H1 (cell line): ENCODE data around the gene IDH2. TPM values are rescaled to one million over a fixed set of nuclear protein-coding genes. Genes with fewer than 3 reads are reported as not detected.

ENCODE experiments used
- BACH1 ChIP-seq: IDR thresholded peaks from 2 replicates; pipeline ENCODE4 v1.6.1; 2012; ENCODE audit warnings: low read length, improper control_type of control experiment
- BCL11A ChIP-seq, 2 experiments: IDR thresholded peaks; one replicate each; pipeline ENCODE4 v1.6.1; 2011; ENCODE audit warnings: low read depth in 2 of 2, low read length in 2 of 2, mild to moderate bottlenecking in 2 of 2
- EZH2 ChIP-seq: fragments of 200-600 bp; sonication (generic); IDR thresholded peaks from 2 replicates; pipeline ENCODE4 v1.7.1; 2012; ENCODE audit warnings: low read depth, mild to moderate bottlenecking, moderate library complexity, low read length, inconsistent platforms; ENCODE audit not compliant: severe bottlenecking
- HDAC2 ChIP-seq, 2 experiments: fragments of 300-600 bp in 1 of 2; sonication (generic) in 1 of 2; IDR thresholded peaks; 2 replicates each; pipeline ENCODE4 v1.6.1; 2011 to 2012; ENCODE audit warnings: low read depth in 2 of 2, low read length in 2 of 2, mild to moderate bottlenecking in 2 of 2, moderate library complexity in 2 of 2, borderline replicate concordance in 1 of 2, inconsistent platforms in 1 of 2
- polyA plus RNA-seq, 7 experiments: library from polyadenylated mRNA; depleted of rRNA in 3 of 7; stranded (reverse) in 5 of 7; unstranded in 2 of 7; fragments of >200 nt in 5 of 7; fragments of 200-250 nt in 2 of 7; gene quantifications; 1 replicate in 5 of 7; 2 replicates in 1 of 7; 4 replicates in 1 of 7; pipeline versions ENCODE4 v1.2.1 to v1.2.3, GENCODE V29; 2011 to 2013; ENCODE audit warnings: missing spikeins in 2 of 7, mixed read lengths in 2 of 7
- total RNA-seq: library from RNA; stranded (reverse); fragmentation: NEBNext Ultra II Directional; extraction: Animal tissue kit (Norgen Biotek cat#: 25700); gene quantifications from 2 replicates; pipeline ENCODE4 v1.2.1, GENCODE V29; 2021
- TF ChIP-seq, protein P1 (sequence below): IDR thresholded peaks from 2 replicates; pipeline ENCODE4 v1.6.1; 2012; ENCODE audit warnings: low read length, inconsistent platforms

IDH2 gene
- total and polyA plus RNA-seq, 2 of the 8 experiments (the other 6 are each of a cell fraction or from before 2014, with no cell fraction given) = 64.2 to 84.6 TPM

GRCh38 chr15:90058308-90058707 lies 44.0 kb downstream of the IDH2 start (continued):
- TF ChIP-seq, protein P1, sequence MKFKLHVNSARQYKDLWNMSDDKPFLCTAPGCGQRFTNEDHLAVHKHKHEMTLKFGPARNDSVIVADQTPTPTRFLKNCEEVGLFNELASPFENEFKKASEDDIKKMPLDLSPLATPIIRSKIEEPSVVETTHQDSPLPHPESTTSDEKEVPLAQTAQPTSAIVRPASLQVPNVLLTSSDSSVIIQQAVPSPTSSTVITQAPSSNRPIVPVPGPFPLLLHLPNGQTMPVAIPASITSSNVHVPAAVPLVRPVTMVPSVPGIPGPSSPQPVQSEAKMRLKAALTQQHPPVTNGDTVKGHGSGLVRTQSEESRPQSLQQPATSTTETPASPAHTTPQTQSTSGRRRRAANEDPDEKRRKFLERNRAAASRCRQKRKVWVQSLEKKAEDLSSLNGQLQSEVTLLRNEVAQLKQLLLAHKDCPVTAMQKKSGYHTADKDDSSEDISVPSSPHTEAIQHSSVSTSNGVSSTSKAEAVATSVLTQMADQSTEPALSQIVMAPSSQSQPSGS = no peak
- no peak for TF ChIP-seq BCL11A (IDR thresholded peaks at IDR 0.05; ENCODE audit: low read depth in 2 of 2, low read length in 2 of 2)
- TF ChIP-seq BACH1 = no peak
- TF ChIP-seq EZH2 = no peak
- TF ChIP-seq HDAC2 (IDR thresholded peaks at IDR 0.05; ENCODE audit: borderline replicate concordance in 1 of 2, low read depth in 2 of 2, low read length in 2 of 2) = no peak
